AG09309 (cell line): Measurements from ENCODE around the gene NAPG.

Source experiments
- DNase-seq: peaks from one replicate; pipeline ENCODE4 v3.0.0-alpha.2; 2010; ENCODE audit warnings: low read depth
- H3K4me3 ChIP-seq: 2 replicates; pipeline ENCODE4 v1.5.1; 2011; ENCODE audit warnings: mild to moderate bottlenecking, low read depth, low read length, moderate library complexity; ENCODE audit not compliant: control insufficient read depth
- CTCF ChIP-seq: IDR thresholded peaks from 2 replicates; pipeline ENCODE4 v1.5.1; 2011; ENCODE audit warnings: mild to moderate bottlenecking, low read depth, low read length, inconsistent platforms; ENCODE audit not compliant: insufficient read depth, control insufficient read depth; ENCODE audit errors: missing control alignments

Gene NAPG

GRCh38 chr18:10525697-10526560 is at the start of gene NAPG:
TSS of gene NAPG (plus strand) at chr18:10526027. CDS start at chr18:10526103, 76 bp downstream.
- peak; percentile 77 for DNase-seq
- H3K4me3 ChIP-seq: peak within 1 kb of the TSS; percentile 87
- TF ChIP-seq CTCF: no peak

GRCh38 chr18:10476338-10476791 is 49.5 kb upstream of the NAPG start:
- H3K4me3 ChIP-seq: no peak overlapping the region
- DNase-seq: peak; percentile 74
- no peak for TF ChIP-seq CTCF

- H3K4me3 ChIP-seq: no peak overlapping the region
- no peak for DNase-seq
- no peak for TF ChIP-seq CTCF
These were observed 48.5 kb upstream of the NAPG start for GRCh38 chr18:10477121-10477862.

GRCh38 chr18:10477863-10478260 is 48.0 kb upstream of the NAPG start:
- H3K4me3 ChIP-seq: no peak overlapping the region
- DNase-seq: no peak
- no peak for TF ChIP-seq CTCF

- no peak for TF ChIP-seq CTCF
- DNase-seq: no peak
- H3K4me3 ChIP-seq: no peak overlapping the region
These were observed 44.0 kb upstream of the NAPG start for GRCh38 chr18:10481831-10482230.

- H3K4me3 ChIP-seq: no peak overlapping the region
- DNase-seq: no peak
- TF ChIP-seq CTCF: no peak
These were observed 43.4 kb upstream of the NAPG start for GRCh38 chr18:10482363-10482984.
